Stomach (tissue), 9 donors: ENCODE results near the gene DNAH11. TPM values are rescaled to one million over a fixed set of nuclear protein-coding genes. Genes with fewer than 3 reads are reported as not detected.

ENCODE experiments used
- DNase-seq, 2 donors: peaks; one replicate each; pipeline versions ENCODE4 v3.0.0 to v3.0.0-alpha.2; 2013 to 2019
- H3K27ac ChIP-seq, 5 donors: fragments of 200-600 bp in 4 of 5; sonication (generic) in 4 of 5; one replicate each; pipeline ENCODE4 v1.5.1; 2013 to 2019; ENCODE audit warnings: mild to moderate bottlenecking in 1 of 5, moderate library complexity in 1 of 5
- H3K27me3 ChIP-seq, 3 donors: fragments of 200-600 bp; sonication (generic); one replicate each; pipeline ENCODE4 v1.5.1; 2017 to 2019; ENCODE audit warnings: mixed run types in 1 of 3
- H3K36me3 ChIP-seq, 4 donors: fragments of 200-600 bp; sonication (generic); 1 replicate in 3 of 4; 2 replicates in 1 of 4; pipeline ENCODE4 v1.5.1; 2016 to 2019
- H3K4me1 ChIP-seq, 4 donors: fragments of 200-600 bp; sonication (generic); one replicate each; pipeline ENCODE4 v1.5.1; 2016 to 2019
- H3K4me3 ChIP-seq, 4 donors: fragments of 200-600 bp; sonication (generic) in 3 of 4; one replicate each; pipeline ENCODE4 v1.5.1; 2016 to 2019; ENCODE audit warnings: mild to moderate bottlenecking in 1 of 4
- H3K9me3 ChIP-seq, 4 donors: fragments of 200-600 bp; sonication (generic); one replicate each; pipeline ENCODE4 v1.5.1; 2016 to 2019
- CTCF ChIP-seq, 7 experiments: fragments of 450-650 bp in 4 of 7; fragments of 200-600 bp in 3 of 7; sonication (generic) in 3 of 7; IDR thresholded peaks; one replicate each; pipeline ENCODE4 v1.5.1; 2016 to 2019; ENCODE audit warnings: antibody characterized with exemption in 7 of 7, control low read depth in 2 of 7, mild to moderate bottlenecking in 1 of 7
- EP300 ChIP-seq: sonication (generic); formaldehyde crosslinking; IDR thresholded peaks from one replicate; pipeline ENCODE4 v1.6.1; 2017; ENCODE audit warnings: antibody characterized with exemption
- POLR2A ChIP-seq, 4 donors: fragments of 450-650 bp; IDR thresholded peaks; one replicate each; pipeline ENCODE4 v1.6.1; 2016; ENCODE audit warnings: antibody characterized with exemption in 4 of 4, control low read depth in 2 of 4, mild to moderate bottlenecking in 1 of 4, moderate library complexity in 1 of 4
- POLR2AphosphoS5 ChIP-seq, 3 donors: sonication (generic); formaldehyde crosslinking; IDR thresholded peaks; one replicate each; pipeline ENCODE4 v1.6.1; 2016; ENCODE audit warnings: antibody characterized with exemption in 3 of 3
- WGBS, 5 donors: extraction: QIAGEN DNeasy Blood & Tissue Kit in 3 of 5; methylation state at CpG; one replicate each; pipeline versions ENCODE4 v1.1.5 to v1.1.7; 2013 to 2018; 5-methylcytosine and 5-hydroxymethylcytosine counted together
- intact Hi-C: fragments of 100-400 bp; cut with DNase I; formaldehyde crosslinking; loops from one replicate; pipeline ENCODE4 v1.15.1; 2023; ENCODE audit warnings: low total_unique reads
- polyA plus RNA-seq, 3 donors: library from polyadenylated mRNA; stranded (reverse); fragments of 200-250 nt; gene quantifications; one replicate each; pipeline ENCODE4 v1.2.3, GENCODE V29; 2013
- total RNA-seq, 5 donors: library from RNA; depleted of rRNA; stranded (reverse); fragments of >200 nt; gene quantifications; one replicate each; pipeline versions ENCODE4 v1.1.0 to v1.2.3, GENCODE V29; 2014 to 2016
- donor health status: healthy with polysubstance abuse.
- donor health status: Bipolar disorder and iron deficiency.
- donor health status: healthy.

DNAH11 gene
- total and polyA plus RNA-seq, 8 donors, result under 0.01 to 2.6 (median 0.45) TPM; not detected in 1

DNA sequence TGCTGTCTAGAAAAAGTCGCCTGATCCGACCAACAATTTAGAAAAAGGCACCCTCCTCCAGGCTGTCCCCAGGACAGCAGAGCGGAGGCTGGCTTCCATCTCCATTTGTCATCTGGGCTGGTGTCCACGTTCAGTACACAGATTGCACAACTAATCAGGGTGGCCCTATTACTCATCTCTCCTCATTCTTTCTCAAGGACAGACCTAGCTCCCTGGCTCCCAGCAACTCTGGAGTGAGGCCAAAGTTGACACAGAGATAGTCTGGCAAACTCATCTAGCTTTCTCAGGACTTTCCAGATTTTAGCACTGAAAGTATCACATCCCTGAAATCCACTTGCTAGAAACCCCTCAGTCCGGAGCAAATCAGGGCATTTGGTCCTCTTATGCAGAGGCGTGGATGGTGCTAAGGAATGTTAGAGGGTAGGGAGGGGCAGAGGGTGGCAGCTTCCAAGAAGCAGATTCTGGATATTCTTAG lies 75.1 kb downstream of the DNAH11 start:
- Histone ChIP-seq H3K4me1 (peaks cover 0 to 16% (median 4%) of the 10 kb centered on the region in 4 donors), H3K4me3 (no peak overlapping the region), H3K36me3 (no peaks in the 10 kb centered on the region), H3K27ac (peak overlapping the region in 1 of 5 donors; percentile 2), H3K9me3 (no peaks in the 10 kb centered on the region), H3K27me3 (no peaks in the 10 kb centered on the region)
- TF ChIP-seq POLR2A (IDR thresholded peaks at IDR 0.05), result no peak
- peak in 1 of 3 donors; percentile 34 for TF ChIP-seq POLR2AphosphoS5 (IDR thresholded peaks at IDR 0.05)
- TF ChIP-seq CTCF (IDR thresholded peaks at IDR 0.05), result no peak
- TF ChIP-seq EP300, result no peak
- intact Hi-C loops, result no loop called here
- DNase-seq, result peak in 1 of 2 donors; percentile 16
- WGBS, 5 donors, result 72 to 79% (median 75%) methylated on average over 5 to 6 of the region's 6 CpGs

DNA sequence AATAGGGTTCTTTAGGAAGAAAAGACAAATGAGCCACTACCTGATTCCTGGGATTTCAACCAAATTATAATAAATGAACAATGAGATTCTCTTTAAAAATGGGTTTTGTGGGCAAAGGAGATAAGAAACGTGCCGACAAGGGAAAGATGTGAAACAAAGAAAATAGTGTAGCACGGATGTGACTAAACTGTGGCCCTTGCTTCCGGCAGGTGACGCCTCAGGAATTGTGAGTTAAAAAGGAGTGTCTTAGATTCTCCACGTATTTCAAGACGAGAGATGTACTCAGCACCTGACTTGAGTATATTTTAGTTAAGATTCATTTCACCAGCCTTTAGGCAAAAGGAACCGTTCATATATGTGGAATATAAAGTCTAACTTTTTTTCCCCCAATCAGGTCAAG lies 75.9 kb downstream of the DNAH11 start:
- intact Hi-C loops, result no loop called here
- 79 to 89% (median 84%) methylated on average over 8 of the region's 8 CpGs for WGBS, 5 donors
- no peak overlapping the region for H3K4me3 ChIP-seq
- no peak for DNase-seq
- no peaks in the 10 kb centered on the region for H3K27me3 ChIP-seq
- no peaks in the 10 kb centered on the region for H3K9me3 ChIP-seq
- H3K27ac ChIP-seq, result no peak overlapping the region
- peaks cover 0 to 16% (median 4%) of the 10 kb centered on the region in 4 donors for H3K4me1 ChIP-seq
- TF ChIP-seq EP300 (no peak), CTCF (IDR thresholded peaks at IDR 0.05) (no peak), POLR2A (IDR thresholded peaks at IDR 0.05) (no peak), POLR2AphosphoS5 (IDR thresholded peaks at IDR 0.05) (no peak)
- H3K36me3 ChIP-seq, result no peaks in the 10 kb centered on the region

DNA sequence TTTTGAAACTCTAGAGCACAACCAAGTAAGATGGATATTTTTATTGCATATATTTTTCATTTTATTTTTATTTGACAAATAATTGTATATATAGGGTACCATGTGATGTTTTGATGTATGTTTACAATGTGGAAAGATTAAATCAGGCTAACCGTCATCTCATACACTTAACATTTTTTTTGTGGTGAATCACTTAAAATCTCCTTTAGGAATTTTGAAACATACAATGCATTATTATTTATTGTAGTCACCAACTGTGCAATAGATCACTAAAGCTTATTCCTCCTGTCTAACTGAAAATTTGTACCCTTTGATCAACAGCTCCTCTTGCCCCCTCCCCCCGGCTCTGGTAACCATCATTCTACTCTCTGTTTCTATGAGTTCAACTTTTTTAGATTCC lies 77.2 kb downstream of the DNAH11 start:
- 82 to 91% (median 84%) methylated on average over 2 of the region's 2 CpGs for WGBS, 5 donors
- DNase-seq, result no peak

DNA sequence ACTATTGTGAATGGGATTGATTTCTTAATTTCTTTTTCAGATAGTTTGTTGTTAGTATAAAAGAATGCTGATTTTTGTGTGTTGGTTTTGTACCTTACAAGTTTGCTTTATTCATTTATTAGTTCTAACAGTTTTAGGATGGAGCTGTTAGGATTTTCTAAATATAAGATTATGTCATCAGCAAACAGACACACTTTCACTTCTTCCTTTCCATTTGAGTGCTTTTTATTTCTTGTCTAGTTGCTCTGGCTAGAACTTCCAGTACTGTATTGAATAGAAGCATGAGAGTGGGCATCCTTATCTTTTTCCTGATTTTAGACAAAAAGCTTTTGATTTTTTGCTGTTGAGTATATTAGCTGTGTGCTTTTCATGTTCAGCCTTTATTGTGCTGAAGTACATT lies 81.5 kb downstream of the DNAH11 start:
- no peaks in the 10 kb centered on the region for H3K4me1 ChIP-seq
- intact Hi-C loops, result no loop called here
- TF ChIP-seq EP300 (no peak), POLR2AphosphoS5 (IDR thresholded peaks at IDR 0.05) (no peak), CTCF (IDR thresholded peaks at IDR 0.05) (no peak), POLR2A (IDR thresholded peaks at IDR 0.05) (no peak)
- H3K27ac ChIP-seq, result no peak overlapping the region
- H3K4me3 ChIP-seq, result no peak overlapping the region
- H3K9me3 ChIP-seq, result no peaks in the 10 kb centered on the region
- no peak for DNase-seq
- H3K27me3 ChIP-seq, result no peaks in the 10 kb centered on the region
- no peaks in the 10 kb centered on the region for H3K36me3 ChIP-seq

More for the DNA sequence above, 77.2 kb downstream of the DNAH11 start:
- no peak for TF ChIP-seq CTCF (IDR thresholded peaks at IDR 0.05)
- no peak for TF ChIP-seq POLR2A (IDR thresholded peaks at IDR 0.05)
- no peak for TF ChIP-seq EP300
- no peak for TF ChIP-seq POLR2AphosphoS5 (IDR thresholded peaks at IDR 0.05)
- Histone ChIP-seq H3K27ac (no peak overlapping the region), H3K9me3 (no peaks in the 10 kb centered on the region), H3K4me3 (no peak overlapping the region), H3K4me1 (peaks cover 0 to 16% (median 4%) of the 10 kb centered on the region in 4 donors), H3K27me3 (no peaks in the 10 kb centered on the region), H3K36me3 (no peaks in the 10 kb centered on the region)
- intact Hi-C loops, result no loop called here
